Aorta (tissue), 5 donors: ENCODE results near the gene MMP19. TPM values are rescaled to one million over a fixed set of nuclear protein-coding genes. Genes with fewer than 3 reads are reported as not detected.
"Not testable (repeated sequence)": the region's sequence is repeated elsewhere in the genome, so short reads cannot be mapped to it uniquely, and the experiment has no call there.

Source experiments
- ATAC-seq: fragments of 200-7000 bp; cut with Tn5 transposase; one replicate; pipeline ENCODE4 v1.9.1; 2022; ENCODE audit warnings: moderate library complexity; ENCODE audit not compliant: low FRiP score
- DNase-seq, 2 donors: peaks; one replicate each; pipeline ENCODE4 v3.0.0-alpha.2; 2020
- H3K27ac ChIP-seq, 2 donors: one replicate each; pipeline ENCODE4 v1.5.1; 2013; ENCODE audit warnings: low read length in 2 of 2, mild to moderate bottlenecking in 2 of 2, moderate library complexity in 2 of 2, control low read depth in 1 of 2, inconsistent platforms in 1 of 2, low read depth in 1 of 2
- H3K27me3 ChIP-seq, 2 donors: one replicate each; pipeline ENCODE4 v1.6.1; 2013; ENCODE audit warnings: control low read depth in 1 of 2, low read length in 1 of 2, mild to moderate bottlenecking in 1 of 2, moderate library complexity in 1 of 2; ENCODE audit not compliant: insufficient read depth in 2 of 2, control insufficient read depth in 1 of 2
- H3K36me3 ChIP-seq, 2 donors: one replicate each; pipeline ENCODE4 v1.6.1; 2013; ENCODE audit warnings: control low read depth in 1 of 2, low read length in 1 of 2, mild to moderate bottlenecking in 1 of 2; ENCODE audit not compliant: insufficient read depth in 2 of 2, control insufficient read depth in 1 of 2
- H3K4me1 ChIP-seq, 2 donors: one replicate each; pipeline ENCODE4 v1.6.1; 2013; ENCODE audit warnings: low read length in 2 of 2, control low read depth in 1 of 2, mild to moderate bottlenecking in 1 of 2, moderate library complexity in 1 of 2; ENCODE audit not compliant: insufficient read depth in 2 of 2, control insufficient read depth in 1 of 2
- H3K4me3 ChIP-seq, 2 donors: one replicate each; pipeline ENCODE4 v1.5.1; 2013; ENCODE audit warnings: low read length in 2 of 2, control low read depth in 1 of 2, mild to moderate bottlenecking in 1 of 2
- H3K9me3 ChIP-seq: one replicate; pipeline ENCODE4 v1.6.1; 2013; ENCODE audit warnings: mild to moderate bottlenecking, low read length; ENCODE audit not compliant: control insufficient read depth
- WGBS, 2 donors: extraction: QIAGEN DNeasy Blood & Tissue Kit; methylation state at CpG; one replicate each; pipeline ENCODE4 v1.1.7; 2013; 5-methylcytosine and 5-hydroxymethylcytosine counted together
- intact Hi-C, 2 donors: fragments of 100-400 bp; cut with DNase I; formaldehyde crosslinking; loops; one replicate each; pipeline versions ENCODE4 v1.14.2 to v1.15.0; 2022
- polyA plus RNA-seq, 2 donors: library from polyadenylated mRNA; stranded (reverse); fragments of 200-250 nt; gene quantifications; one replicate each; pipeline ENCODE4 v1.2.3, GENCODE V29; 2013
- total RNA-seq, 2 donors: library from RNA; stranded (reverse); fragmentation: NEBNext Ultra II Directional; extraction: Animal tissue kit (Norgen Biotek cat#: 25700); gene quantifications; one replicate each; pipeline ENCODE4 v1.2.1, GENCODE V29; 2021
- donor health status: healthy with polysubstance abuse.
- donor health status: Bipolar disorder and iron deficiency.
- donor health status: DM: no; HTN: no; CAD: no.
- donor health status: DM: no; HTN: no; CAD: no.
- donor health status: DM: yes; HTN: yes; CAD: no.

MMP19 gene
- total and polyA plus RNA-seq, 4 donors: 8.9 to 144 (median 60.4) TPM

GRCh38 chr12:55838361-55838760 lies 4.4 kb downstream of the MMP19 start:
- WGBS, 2 donors: 90 to 94% methylated on average over 3 of the region's 3 CpGs
- intact Hi-C loops: no loop called here
- Histone ChIP-seq H3K36me3 (no peaks in the 10 kb centered on the region), H3K4me3 (no peak overlapping the region), H3K9me3 (no peaks in the 10 kb centered on the region), H3K27ac (no peak overlapping the region), H3K27me3 (no peaks in the 10 kb centered on the region), H3K4me1 (no peaks in the 10 kb centered on the region)
- DNase-seq: peak in 1 of 2 donors; percentile 59
- no peak for ATAC-seq

GRCh38 chr12:55834400-55834799 lies 8.3 kb downstream of the MMP19 start:
- intact Hi-C loops, H3K36me3 ChIP-seq, H3K9me3 ChIP-seq, H3K4me3 ChIP-seq, ATAC-seq, H3K4me1 ChIP-seq, H3K27ac ChIP-seq, H3K27me3 ChIP-seq: not testable (repeated sequence)
- DNase-seq: peak in 1 of 2 donors; percentile 22
- 78 to 82% methylated on average over 6 of the region's 6 CpGs for WGBS, 2 donors

- ATAC-seq: no peak
- no peaks in the 10 kb centered on the region for H3K4me1 ChIP-seq
- no peaks in the 10 kb centered on the region for H3K36me3 ChIP-seq
- no peak overlapping the region for H3K27ac ChIP-seq
- H3K27me3 ChIP-seq: no peaks in the 10 kb centered on the region
- 92 to 97% methylated on average over 10 of the region's 10 CpGs for WGBS, 2 donors
- DNase-seq: peak in 1 of 2 donors; percentile 75
- H3K4me3 ChIP-seq: no peak overlapping the region
- intact Hi-C loops: no loop called here
- no peaks in the 10 kb centered on the region for H3K9me3 ChIP-seq
Measured at GRCh38 chr12:55833056-55833455, 9.7 kb downstream of the MMP19 start.

GRCh38 chr12:55831447-55831815 lies 11.3 kb downstream of the MMP19 start:
- DNase-seq (no peak), ATAC-seq (no peak)
- Histone ChIP-seq H3K36me3 (no peaks in the 10 kb centered on the region), H3K4me1 (peaks cover 0 to 3% of the 10 kb centered on the region in 2 donors), H3K27ac (peak overlapping the region in 1 of 2 donors; percentile 91), H3K9me3 (no peaks in the 10 kb centered on the region), H3K27me3 (no peaks in the 10 kb centered on the region), H3K4me3 (peak overlapping the region in 1 of 2 donors; percentile 77)
- 7 to 16% methylated on average over 1 of the region's 1 CpG for WGBS, 2 donors
- intact Hi-C loops: loop anchor here in 1 of 2 donors (2.0 kb wide), 2 partner anchors 13 to 95 kb away; partner anchors contain the start of gene PYM1

GRCh38 chr12:55830601-55831446 lies 11.9 kb downstream of the MMP19 start:
- no peaks in the 10 kb centered on the region for H3K36me3 ChIP-seq
- WGBS, 2 donors: 1% methylated on average over 23 of the region's 23 CpGs
- H3K27me3 ChIP-seq: no peaks in the 10 kb centered on the region
- H3K4me3 ChIP-seq: peak overlapping the region; percentile 77 to 79
- DNase-seq: peak; percentile 86 to 90
- intact Hi-C loops: loop anchor here in 1 of 2 donors (2.0 kb wide), 2 partner anchors 14 to 96 kb away; partner anchors contain the start of gene PYM1
- H3K4me1 ChIP-seq: peaks cover 0 to 3% of the 10 kb centered on the region in 2 donors
- H3K27ac ChIP-seq: peak overlapping the region in 1 of 2 donors; percentile 91
- no peaks in the 10 kb centered on the region for H3K9me3 ChIP-seq
- ATAC-seq: peak; percentile 81

GRCh38 chr12:55829967-55830600 lies 12.7 kb downstream of the MMP19 start:
- WGBS, 2 donors: 0 to 1% methylated on average over 34 to 37 of the region's 37 CpGs
- Histone ChIP-seq H3K9me3 (no peaks in the 10 kb centered on the region), H3K27me3 (no peaks in the 10 kb centered on the region), H3K27ac (peak overlapping the region; percentile 78 to 91), H3K4me1 (peaks cover 0 to 3% of the 10 kb centered on the region in 2 donors), H3K36me3 (no peaks in the 10 kb centered on the region), H3K4me3 (peak overlapping the region; percentile 77 to 79)
- peak; percentile 69 to 86 for DNase-seq
- ATAC-seq: peak; percentile 57
- intact Hi-C loops: loop anchor here (1.0 to 5.0 kb wide), 5 partner anchors 15 to 97 kb away; partner anchors contain the start of genes PYM1 (in 2 of the 2) and GDF11 (in 1 of the 2)

GRCh38 chr12:55828357-55828756 lies 14.4 kb downstream of the MMP19 start:
- Histone ChIP-seq H3K36me3 (no peaks in the 10 kb centered on the region), H3K27me3 (no peaks in the 10 kb centered on the region), H3K27ac (peak overlapping the region in 1 of 2 donors; percentile 77), H3K4me1 (peaks cover 0 to 3% of the 10 kb centered on the region in 2 donors), H3K4me3 (no peak overlapping the region), H3K9me3 (no peaks in the 10 kb centered on the region)
- no peak for ATAC-seq
- intact Hi-C loops: loop anchor here (5.0 kb wide), 2 partner anchors 86 to 99 kb away; partner anchors contain the start of genes GDF11 (in 1 of the 2) and PYM1 (in 1 of the 2)
- 86 to 87% methylated on average over 5 of the region's 5 CpGs for WGBS, 2 donors
- peak in 1 of 2 donors; percentile 53 for DNase-seq

GRCh38 chr12:55827806-55828205 lies 14.9 kb downstream of the MMP19 start:
- intact Hi-C loops: loop anchor here (5.0 kb wide), 2 partner anchors 86 to 99 kb away; partner anchors contain the start of genes GDF11 (in 1 of the 2) and PYM1 (in 1 of the 2)
- no peak for ATAC-seq
- H3K4me1 ChIP-seq: peaks cover 0 to 3% of the 10 kb centered on the region in 2 donors

More at GRCh38 chr12:55827806-55828205, 14.9 kb downstream of the MMP19 start:
- no peak for DNase-seq
- Histone ChIP-seq H3K9me3 (no peaks in the 10 kb centered on the region), H3K27me3 (no peaks in the 10 kb centered on the region), H3K4me3 (no peak overlapping the region), H3K27ac (no peak overlapping the region), H3K36me3 (no peaks in the 10 kb centered on the region)
- WGBS, 2 donors: 88 to 90% methylated on average over 15 of the region's 15 CpGs
